ENCODE measurements around the gene IPP.
"Not testable (repeated sequence)": the region's sequence is repeated elsewhere in the genome, so short reads cannot be mapped to it uniquely, and the experiment has no call there.

The IPP gene

DNA sequence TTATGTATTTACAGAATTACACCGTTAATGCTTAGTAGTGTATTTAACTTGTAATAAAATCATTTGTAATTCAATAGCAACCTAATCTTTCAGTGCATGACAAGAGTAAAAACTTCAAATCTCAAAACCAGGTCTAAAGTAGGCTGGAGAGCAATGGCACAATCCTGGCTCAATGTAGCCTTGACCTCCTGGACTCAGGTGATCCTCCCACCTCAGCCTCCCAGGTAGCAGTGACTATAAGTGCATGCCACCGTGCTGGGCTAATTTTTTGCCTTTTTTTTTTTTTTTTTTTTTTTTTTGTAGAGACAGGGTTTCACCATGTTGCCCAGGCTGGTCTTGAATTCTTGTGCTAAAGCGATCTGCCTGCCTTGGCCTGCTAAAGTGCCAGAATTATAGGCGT lies 11.3 kb downstream of the IPP start:
- DNase-seq: no peak

- no peak for DNase-seq
These were observed 19.6 kb downstream of the IPP start for GRCh38 chr1:45730780-45731319.

GRCh38 chr1:45730075-45730779 lies 20.2 kb downstream of the IPP start:
- no peak for DNase-seq

DNA sequence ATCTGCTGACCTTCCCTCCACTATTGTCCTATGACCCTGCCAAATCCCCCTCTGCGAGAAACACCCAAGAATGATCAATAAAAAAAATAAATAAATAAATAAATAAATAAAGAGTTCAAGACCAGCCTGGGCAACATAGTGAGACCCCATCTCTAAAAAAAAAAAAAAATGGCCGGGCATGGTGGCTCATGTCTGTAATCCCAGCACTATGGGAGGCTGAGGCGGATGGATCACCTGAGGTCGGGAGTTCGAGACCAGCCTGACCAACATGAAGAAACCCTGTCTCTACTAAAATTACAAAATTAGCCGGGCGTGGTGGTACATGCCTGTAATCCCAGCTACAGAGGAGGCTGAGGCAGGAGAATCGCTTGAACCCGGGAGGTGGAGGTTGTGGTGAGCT lies 24.4 kb downstream of the IPP start:
- DNase-seq: not testable (repeated sequence)

DNA sequence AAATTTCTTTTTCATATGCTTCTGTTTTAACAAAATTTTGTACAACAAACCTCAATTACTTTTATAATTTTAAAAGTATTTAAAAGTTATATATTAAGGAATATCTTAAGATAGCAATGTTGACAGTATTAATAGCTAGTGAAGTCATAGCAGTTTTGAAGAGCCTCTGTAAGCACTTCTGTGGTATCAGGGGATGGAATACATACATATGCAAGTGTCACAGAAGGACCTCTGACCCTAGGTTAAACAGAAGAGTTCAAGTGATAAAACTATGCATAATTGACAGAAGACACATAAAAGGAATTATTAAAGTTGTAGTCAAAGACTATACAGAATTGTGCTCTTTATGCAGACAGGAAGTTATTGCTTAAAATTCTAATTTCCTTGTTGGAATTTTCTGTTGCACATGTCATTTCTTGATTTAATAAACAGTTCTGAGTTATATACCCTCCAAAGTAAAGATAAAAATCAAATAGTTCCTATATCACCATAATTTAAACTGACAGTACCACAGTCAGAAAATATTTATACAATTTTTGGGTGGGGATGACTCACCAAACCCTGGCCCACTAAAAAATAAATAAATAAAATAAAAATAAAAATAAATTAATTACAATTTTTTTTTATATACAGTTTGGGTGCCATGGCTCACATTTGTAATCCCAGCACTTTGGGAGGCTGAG lies 27.1 kb downstream of the IPP start:
- no peak for DNase-seq

- DNase-seq: no peak
These were observed 27.6 kb downstream of the IPP start for GRCh38 chr1:45722809-45723208.

DNA sequence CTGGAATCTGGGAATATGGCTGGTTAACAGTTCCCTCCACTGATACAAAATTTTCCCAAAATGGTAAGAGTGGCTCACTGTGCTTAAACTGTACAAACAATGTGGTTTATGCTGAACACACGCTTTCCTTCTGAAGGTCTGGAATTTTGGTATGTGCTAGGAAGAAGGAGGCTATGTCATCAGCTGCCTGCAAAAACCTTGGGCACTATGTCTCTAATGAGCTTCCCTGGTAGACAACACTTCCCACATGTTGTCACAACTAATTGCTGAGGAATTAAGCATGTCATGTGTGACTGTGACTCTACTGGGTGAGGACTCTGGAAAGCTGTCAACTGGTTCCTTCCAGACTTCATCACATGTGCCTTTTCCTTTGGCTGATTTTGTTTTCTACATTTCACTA lies 29.2 kb downstream of the IPP start:
- DNase-seq: no peak

DNA sequence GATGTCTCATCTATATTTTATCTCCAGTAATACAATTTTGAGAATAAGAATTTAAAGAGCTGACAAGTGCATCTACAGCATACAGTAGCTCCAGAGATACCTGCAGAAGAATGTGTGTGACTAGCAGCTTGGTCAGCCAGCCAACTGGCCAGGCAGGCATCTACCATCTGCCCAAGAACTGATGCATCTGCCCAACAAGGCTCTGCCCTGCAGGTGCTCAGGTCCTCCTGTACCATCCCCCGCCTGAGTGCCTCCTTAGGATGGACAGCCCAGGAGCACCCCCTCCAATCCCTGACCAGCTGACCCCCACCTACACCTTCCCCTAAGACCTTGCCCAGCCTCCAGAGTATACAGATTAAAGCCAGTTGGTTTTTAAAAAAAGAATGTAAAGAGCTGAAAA lies 32.2 kb downstream of the IPP start:
- no peak for DNase-seq

- not testable (repeated sequence) for DNase-seq
These were observed 33.1 kb downstream of the IPP start for GRCh38 chr1:45717386-45717785.

DNA sequence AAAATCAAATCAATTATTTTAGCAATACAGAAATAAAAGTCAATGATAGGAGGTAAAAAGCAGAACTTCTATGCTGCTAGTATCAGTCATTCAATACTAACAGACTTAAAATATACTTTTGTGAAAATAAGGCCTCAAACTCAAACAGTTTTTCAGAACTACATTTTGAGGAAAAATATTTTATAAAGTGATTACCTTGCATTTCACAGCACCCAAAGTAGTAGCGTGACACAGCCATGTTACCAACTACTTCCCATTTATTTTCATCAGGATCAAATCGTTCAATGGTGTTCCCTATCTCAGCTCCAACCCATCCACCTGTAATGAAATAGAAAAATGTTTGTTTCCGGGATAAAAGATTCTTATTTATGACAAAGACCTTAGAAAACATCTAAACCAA lies 33.8 kb downstream of the IPP start:
- no peak for DNase-seq

DNA sequence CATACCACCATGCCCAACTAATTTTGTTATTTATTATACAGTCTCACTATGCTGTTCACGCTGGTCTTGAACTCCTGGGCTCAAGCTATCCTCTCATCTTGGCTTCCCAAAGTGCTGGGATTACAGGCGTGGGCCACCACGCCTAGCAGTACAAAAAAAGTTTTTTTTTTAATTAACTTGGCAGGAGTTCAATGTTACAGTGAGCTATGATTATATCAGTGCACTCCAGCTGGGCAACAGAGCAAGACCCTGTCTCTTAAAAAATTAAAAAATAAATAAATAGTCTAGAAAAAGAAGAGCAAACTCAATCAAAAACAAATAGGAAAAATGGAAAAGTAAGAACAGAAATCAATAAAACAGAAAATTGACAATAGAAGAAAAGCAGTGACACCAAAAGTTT lies 36.7 kb downstream of the IPP start:
- no peak for DNase-seq

DNA sequence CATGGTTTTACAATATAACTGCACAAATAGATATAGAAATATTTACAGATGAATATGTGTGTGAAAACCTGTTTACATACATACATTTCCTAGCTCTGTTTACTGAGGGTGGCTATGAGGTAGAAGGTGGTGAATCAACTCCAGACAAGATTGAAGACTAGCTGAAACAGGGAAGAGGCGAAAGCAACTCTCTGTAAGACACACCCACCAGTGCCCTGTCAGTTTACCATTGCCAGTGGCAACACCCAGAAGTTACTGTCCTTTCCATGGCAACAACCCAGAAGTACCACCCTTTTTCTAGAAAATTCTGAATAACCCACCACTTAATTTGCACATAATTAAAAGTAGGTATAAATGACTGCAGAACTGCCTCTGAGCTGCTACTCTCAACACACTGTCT lies 45.8 kb downstream of the IPP start:
- DNase-seq: no peak

DNA sequence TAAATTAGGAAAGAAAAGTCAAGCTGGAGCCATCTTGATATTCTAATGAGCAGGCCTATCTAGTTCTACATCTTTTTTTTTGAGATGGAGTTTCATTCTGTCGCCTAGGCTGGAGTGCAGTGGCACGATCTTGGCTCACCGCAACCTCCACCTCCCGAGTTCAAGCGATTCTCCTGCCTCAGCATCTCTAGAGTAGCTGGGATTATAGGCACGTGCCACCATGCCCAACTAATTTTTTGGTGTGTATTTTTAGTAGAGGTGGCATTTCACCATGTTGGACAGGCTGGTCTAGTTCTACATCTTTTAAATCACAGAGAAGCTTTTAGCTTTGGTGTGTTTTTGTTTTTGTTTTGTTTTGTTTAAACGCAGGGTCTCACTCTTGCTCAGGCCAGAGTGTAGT lies 55.6 kb downstream of the IPP start:
- DNase-seq: no peak

- DNase-seq: not testable (repeated sequence)
These were observed 56.6 kb downstream of the IPP start for GRCh38 chr1:45693811-45694210.

- peak; percentile 66 to 82 for DNase-seq
These were observed 62.4 kb downstream of the IPP start, which contains the start of gene TMEM69 for GRCh38 chr1:45687754-45688740. TSS of gene TMEM69 (plus strand) at chr1:45688181. CDS start at chr1:45691069, 2,888 bp downstream.

DNA sequence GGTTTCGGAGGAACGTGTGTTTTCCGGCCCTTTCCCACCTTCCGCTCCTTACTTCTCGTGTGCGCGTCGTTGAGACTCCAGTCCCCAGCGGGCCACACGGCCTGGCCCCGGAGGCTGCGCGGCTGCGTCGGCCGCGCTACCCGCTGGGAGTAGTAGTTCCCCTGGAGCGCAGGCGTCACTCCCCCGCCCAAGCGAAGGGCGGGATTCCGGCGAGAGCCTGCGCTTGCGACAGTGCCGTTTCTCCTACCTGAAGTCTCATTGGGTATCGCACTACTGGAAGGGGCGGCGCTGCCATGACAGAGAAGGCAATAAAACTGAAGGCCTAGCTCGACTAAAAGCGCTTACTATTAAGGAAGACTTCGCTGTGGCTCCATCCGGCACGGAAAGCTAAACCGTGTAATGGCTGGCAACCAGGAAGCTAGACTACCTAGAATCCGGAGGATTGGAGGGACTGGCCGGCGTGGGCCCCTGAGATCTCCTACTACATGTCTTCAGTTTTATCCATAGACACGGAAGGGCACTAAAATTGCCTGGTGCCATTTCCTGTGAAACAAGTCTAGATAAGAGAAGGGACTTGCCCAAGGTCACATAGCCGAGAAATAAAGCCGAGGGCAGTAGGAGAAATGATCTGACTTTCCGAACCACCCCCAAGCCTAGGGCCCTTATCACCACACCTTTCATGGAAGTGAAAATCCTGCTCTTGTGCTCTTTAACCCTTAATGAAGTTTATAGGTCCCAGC lies 63.3 kb downstream of the IPP start:
- DNase-seq: peak; percentile 97 to 98

DNA sequence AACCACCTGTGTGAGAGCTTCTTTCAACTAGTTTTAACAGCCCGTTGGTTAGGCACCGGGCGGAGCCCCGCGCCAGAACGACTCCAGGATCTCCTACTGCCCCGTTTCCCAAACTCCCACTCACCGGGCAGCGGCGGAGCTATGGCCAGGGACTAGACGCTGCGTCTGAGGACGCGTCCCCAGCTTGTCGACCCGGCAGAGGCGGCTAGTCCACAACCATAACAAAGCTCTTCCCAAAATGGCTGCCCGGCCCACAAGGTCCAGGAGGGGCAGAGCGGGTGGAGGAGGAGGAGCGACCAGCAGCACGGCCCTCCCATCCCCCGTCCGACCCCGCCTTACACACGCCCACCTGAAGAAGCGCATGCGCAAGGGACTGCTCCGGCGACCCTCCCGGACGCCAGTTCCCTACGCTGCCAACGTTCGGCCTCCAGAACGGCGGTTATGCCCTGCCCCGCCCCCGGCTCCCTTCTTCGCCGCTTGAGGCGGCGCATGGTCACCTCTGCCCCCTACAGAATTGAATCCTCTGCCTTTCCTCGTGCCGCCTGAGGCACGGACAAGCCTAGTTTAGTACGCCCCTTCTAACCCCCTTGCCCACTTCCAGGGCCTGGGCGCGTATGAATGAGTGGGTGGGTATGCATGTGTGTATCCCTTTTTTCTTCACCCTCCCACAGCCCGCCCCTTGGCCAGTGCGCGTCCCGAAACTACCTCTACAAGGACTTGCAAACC lies 64.0 kb downstream of the IPP start, which contains the start of gene GPBP1L1:
TSS of gene GPBP1L1 (minus strand) at position 246 of the 726 bp plus-strand sequence. CDS start 27,446 bp downstream, outside the sequence.
- DNase-seq: peak; percentile 97

DNA sequence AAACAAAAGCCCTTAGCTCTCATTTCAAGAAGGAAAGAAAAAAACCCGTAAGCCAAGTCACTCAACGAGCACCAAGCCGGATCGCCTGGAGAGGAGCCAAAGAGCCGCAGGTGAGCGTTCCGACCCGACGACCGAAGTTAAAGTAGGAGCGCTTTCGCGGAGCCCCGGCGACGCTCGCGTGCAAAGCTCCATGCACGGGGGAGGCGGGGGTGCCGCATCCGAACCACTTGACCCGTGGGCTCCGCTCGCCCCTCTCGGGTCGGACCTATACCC lies 64.5 kb downstream of the IPP start:
- no peak for DNase-seq

- DNase-seq: no peak
These were observed 65.0 kb downstream of the IPP start for GRCh38 chr1:45685308-45686014.

GRCh38 chr1:45684402-45684801 lies 66.1 kb downstream of the IPP start:
- no peak for DNase-seq

DNA sequence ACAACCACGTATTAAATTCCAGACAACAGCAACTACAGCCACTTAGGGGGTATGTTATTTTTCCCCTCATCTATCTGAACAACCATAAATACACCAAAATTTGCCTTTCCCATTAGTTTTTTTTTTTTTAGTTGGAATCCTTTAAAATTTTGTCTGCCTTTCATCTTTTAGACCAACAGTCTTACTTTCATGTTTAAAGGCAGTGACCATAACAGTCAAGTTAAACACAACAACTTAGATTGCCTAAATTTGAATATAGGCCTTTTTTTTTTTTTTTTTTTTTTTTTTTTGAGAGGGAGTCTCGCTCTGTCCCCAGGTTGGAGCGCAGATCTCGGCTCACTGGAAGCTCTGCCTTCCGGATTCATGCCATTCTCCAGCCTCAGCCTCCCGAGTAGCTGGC lies 67.5 kb downstream of the IPP start:
- DNase-seq: no peak
